HG02588 (cell line): ENCODE data around the gene WDPCP.
"Not testable (repeated sequence)": the region's sequence is repeated elsewhere in the genome, so short reads cannot be mapped to it uniquely, and the experiment has no call there.

Experiments used
- ATAC-seq: cut with Tn5 transposase; IDR thresholded peaks from one replicate; pipeline ENCODE4 v1.9.1; 2021; ENCODE audit warnings: mild to moderate bottlenecking, moderate library complexity; ENCODE audit not compliant: unreplicated experiment

Gene WDPCP

DNA sequence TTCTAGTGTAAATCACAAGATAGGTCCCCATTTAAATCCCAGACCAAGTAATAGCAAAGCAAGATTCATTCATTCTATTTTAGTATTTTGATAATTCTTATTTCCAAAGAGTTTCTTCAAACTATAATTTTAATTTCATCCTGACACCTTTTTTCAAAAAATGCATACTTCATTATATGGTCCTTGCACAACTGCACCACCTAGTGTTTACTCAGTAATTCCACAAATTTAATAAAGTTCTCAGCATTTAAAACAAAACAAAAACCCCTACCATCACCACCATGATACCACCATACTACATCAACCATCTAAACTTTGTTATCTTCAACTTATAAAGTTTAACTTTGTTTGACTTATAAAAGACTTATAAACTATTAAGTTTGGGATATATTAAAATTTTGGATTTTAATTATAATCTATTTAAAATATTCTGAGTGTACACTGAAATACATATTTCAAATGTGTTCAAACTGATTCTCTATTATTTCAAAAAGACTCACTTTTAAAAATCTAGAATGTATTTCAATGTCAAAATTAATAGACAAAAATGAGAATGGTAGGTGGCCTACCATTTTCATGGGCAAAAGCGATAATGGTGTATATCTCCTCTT is 44.2 kb downstream of the WDPCP start:
- ATAC-seq: no peak

DNA sequence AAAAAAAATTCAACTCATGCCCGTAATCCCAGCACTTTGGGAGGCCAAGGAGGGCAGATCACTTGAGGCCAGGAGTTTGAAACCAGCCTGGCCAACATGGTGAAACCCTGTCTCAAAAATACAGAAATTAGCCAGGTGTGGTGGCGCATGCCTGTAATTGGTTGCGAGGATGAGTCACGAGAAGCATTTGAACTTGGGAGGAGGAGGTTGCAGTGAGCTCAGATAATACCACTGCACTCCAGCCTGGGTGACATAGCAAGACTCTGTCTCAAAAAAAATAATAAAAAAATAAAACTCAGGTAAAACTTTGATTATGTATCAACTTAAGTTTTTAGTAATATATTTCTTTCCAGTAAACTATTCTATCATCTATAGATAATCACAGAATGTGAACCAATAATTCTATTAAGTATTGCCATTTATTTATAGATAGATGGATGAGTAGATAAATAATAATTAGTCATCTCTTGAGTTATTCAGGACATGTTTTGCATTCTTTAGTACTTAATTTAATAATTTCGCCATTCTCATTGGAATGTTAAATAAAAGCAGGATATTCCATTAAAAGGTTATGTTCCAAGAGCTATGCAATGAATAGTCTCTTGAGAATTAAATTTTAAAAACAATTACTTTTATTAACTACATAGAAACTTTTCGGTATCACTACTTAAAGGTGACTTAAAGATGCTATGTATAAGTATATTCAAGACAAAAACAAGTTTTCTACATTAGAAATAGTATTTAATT is 48.7 kb downstream of the WDPCP start:
- no peak for ATAC-seq

DNA sequence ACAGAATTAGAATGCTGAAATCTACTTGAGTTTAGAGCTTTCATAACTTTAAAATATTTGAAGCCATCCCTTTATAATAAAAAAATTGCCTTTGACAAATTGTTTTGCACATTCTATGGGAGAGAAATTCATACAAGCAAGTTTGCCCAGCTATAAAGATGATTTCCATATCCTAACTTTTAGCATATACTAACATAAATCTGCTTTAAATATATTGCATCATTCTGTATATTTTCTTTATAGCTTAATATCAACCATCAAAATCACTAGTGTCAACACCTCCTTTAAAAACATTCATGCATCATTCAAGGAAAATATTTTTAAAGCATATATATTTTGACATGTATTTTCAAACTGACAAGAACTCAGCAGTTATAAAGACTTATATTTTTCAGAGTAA is 49.9 kb downstream of the WDPCP start:
- no peak for ATAC-seq

DNA sequence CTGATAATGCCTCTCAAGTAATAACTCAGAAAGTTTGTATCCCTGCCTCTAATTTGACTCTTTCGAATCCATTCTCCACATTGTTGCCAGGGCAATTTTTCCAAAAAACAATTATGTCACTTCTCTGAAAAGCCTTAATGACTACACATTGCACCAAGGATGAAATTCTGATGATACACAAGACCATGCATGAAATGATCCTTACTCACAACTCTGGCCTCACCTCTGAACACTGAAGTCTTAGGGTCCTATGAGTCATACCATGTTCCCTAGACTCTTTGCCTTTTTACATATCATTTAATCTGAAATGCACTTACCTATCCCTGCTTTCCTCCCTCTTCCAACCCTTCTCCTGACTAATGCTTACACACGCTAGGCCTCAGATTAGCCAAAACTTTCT is 51.0 kb downstream of the WDPCP start:
- ATAC-seq: no peak

DNA sequence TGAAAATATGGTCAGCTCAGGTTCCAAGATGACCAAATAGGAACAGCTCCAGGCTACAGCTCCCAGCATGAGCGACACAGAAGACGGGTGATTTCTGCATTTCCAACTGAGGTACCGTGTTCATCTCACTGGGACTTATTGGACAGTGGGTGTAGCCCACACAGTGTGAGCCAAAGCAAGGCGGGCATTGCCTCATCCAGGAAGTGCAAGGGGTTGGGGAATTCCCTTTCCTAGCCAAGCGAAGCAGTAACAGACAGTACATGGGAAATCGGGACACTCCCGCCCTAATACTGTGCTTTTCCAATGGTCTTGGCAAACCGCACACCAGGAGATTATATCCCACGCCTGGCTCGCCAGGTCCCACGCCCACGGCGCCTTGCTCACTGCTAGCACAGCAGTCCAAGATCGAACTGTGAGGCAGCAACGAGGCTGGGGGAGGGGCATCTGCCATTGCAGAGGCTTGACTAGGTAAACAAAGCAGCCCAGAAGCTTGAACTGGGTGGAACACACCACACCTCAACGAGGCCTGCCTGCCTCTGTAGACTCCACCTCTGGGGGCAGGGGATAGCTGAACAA is 57.5 kb downstream of the WDPCP start:
- ATAC-seq: no peak

DNA sequence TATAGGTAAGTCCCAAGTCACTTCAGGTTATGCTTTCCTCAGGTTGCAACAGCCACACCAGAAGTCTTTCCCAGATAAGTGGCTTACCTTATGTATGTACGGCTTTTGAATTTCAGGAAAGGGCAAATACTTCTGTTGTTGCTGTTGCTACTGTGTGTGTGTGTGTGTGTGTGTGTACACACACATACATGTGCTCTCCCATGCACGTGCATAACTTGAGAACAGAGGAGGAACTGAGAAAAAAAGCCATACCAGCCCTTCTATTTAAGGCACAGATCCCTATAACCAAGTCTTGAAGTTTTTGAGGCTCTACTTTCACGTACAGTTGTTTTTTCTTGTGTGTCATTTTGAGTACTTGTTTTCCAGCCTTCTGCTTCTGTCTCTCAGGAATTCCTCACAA is 62.4 kb downstream of the WDPCP start:
- ATAC-seq: no peak

DNA sequence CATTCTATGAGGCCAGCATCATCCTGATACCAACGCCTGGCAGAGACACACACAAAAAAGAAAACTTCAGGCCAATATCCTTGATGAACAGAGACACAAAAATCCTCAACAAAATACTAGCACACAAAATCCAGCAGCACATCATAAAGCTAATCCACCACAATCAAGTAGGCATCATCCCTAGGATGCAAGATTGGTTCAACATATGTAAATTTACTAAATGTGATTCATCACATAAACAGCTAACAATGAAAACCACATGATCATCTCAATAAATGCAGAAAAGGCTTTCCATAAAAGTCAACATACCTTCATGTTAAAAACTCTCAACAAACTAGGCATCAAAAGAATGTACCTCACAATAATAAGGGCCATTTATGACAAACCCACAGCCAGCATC is 65.3 kb downstream of the WDPCP start:
- ATAC-seq: no peak

DNA sequence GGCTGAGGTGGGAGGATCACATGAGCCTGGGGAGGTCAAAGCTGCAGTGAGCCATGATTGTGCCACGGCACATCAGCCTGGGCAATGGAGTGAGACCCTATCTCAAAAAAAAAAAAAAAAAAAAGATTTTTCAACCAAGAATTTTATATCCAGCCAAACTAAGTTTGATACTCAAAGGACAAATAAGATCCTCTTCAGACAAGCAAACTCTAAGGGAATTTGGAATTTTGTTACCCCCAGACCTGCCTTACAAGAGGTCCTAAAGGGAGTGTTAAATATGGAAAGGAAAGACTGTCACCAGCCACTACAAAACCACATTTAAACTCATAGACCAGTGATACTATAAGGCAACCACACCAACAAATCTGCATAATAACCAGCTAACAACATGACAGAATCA is 67.5 kb downstream of the WDPCP start:
- ATAC-seq: no peak

DNA sequence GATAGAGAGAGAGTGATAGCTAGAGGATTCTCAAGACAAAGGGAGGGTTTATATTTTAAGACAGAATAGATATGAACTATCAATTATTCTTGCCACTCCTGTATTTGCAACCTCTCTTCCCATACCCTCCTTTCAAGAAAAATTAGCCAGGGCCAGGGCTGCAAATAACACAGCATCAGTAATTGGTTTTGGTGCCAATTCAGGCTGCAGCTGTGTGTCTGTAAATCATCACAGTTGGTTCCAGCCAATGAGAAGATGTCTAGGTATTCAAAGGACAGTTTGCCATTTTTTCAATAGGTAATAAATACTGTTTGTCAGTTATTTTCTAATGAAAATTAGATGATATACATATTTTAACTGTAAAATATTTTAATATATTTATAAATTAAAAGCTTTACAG is 73.5 kb downstream of the WDPCP start:
- ATAC-seq: no peak

DNA sequence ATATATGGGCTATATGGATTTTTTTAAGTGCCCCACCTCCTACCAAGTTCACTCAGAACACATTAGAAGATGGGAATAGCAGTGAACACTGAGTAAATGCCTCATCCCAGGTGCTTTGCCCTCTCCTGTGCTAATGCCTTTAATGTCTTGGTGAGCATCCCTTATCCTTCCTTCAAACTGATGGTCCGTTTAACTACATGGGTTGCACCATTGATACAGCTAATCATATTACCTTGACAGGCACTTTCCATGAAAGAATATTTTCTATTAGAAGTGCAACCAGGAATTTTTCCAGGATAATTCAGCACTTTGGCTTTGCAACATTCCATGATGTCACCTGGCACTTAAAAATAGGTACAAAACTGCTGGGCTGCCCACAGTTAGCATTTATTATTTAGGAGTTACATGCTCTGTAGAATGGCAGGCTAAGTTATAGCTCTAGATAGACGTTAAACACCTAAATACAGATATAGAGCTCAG is 74.0 kb downstream of the WDPCP start:
- ATAC-seq: no peak

DNA sequence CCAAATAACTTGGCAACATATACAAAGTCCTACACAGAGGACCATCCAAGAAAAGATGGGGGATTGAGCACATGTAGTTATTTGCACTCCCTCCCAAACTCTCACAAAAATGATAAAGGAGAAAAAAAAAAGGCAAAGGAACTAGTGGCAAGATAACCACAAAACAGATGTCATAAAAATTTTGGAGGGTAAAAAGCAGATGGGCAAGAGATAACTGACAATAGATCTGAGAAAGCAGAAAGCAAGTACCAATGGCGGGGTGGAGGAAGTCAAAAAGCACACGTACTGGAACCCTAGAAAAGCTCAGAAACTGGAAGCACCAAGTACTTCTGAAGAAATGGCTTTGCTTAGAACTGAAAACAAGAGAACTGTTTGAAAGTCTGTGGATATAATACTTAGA is 82.0 kb downstream of the WDPCP start:
- no peak for ATAC-seq

DNA sequence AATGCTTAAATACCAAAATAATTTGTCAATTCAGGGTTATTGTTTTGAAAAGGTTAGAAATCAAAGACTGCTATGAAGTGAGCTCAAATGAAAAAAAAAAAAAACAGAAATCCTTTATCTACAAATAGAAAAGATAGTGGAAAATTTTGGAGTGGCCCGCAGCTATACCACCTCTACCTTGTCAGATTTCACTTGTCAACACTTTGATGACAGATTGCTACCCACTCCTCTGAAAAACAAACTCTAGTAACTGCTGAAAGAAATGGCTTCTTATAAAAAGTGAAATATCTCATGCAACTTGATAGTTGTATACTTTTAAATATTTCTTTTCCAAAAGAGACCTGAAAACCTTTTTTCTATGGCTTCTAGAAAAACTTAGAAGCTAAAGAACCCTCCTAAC is 84.5 kb downstream of the WDPCP start:
- ATAC-seq: no peak

DNA sequence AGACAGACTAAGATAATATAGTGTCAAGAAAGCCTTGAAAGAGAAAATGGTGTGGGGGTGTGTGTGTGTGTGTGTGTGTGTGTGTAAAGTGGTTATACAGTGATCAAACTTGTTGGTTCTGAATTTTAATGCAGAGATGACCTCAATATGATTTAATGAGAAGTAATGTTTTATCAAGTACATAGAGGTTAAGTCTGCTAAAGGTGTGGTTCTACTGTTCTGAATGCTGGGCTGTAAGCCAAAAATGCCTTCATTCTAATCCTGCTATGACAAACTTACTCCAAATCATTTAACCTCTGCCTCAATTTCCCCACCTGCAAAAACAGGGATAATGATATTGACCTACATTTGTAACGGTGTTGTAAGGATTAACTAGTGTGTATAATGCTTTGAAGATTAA is 87.9 kb downstream of the WDPCP start:
- ATAC-seq: no peak

DNA sequence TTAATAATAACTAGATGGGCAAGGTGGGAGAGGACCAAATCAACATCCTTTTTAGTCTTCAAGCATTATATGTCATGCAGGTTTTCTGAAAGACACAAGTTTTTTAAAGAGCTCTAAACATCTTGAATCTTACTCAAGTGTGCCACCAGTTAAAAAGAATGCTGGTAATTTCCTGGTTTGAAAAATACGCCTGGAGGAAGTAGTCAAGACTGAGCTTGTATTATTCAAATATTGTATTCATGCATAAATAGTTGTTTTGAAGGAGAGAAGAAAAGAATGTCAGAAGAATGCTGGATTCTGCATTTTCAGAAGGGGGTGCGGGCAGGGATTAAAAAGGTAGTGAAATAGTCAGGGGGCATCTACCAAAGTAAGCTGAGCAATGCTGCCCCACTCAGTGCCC is 90.7 kb downstream of the WDPCP start:
- no peak for ATAC-seq

DNA sequence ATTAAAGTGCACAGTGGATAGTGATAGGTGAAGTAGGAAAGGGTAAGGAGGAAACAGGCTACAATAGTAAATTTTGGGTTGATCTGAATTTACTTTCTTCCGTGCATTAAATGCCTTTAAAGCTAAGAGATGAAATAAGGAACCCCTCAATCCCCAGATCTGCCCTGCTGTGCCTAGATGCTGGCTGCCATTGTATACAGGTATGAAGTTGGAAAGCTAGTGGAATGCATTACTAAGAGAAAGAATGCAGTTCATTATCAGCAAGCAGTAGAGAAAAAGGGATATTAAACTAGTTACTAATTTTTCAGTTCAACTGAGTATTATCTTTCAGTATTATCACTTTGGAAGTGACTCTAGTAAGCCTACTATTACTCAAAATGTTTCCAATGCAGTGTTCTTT is 93.3 kb downstream of the WDPCP start:
- no peak for ATAC-seq

DNA sequence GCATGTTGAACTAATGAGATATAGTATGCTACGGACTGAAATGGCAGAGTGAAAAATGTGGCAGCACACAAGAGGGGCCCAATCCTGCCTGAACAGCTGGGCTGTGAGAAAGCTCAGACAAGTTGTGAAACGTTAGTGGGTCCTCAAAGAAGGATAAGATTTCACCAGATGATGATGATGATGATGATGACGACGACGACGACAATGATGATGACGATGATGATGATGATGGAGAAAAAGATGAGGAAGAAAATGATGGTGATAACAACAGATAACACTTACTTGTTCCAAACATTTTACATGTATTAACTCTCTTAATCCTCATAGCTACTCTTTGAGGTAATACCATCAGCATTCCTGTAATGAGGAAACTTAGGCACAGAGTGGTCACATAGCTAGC is 94.2 kb downstream of the WDPCP start:
- ATAC-seq: no peak

DNA sequence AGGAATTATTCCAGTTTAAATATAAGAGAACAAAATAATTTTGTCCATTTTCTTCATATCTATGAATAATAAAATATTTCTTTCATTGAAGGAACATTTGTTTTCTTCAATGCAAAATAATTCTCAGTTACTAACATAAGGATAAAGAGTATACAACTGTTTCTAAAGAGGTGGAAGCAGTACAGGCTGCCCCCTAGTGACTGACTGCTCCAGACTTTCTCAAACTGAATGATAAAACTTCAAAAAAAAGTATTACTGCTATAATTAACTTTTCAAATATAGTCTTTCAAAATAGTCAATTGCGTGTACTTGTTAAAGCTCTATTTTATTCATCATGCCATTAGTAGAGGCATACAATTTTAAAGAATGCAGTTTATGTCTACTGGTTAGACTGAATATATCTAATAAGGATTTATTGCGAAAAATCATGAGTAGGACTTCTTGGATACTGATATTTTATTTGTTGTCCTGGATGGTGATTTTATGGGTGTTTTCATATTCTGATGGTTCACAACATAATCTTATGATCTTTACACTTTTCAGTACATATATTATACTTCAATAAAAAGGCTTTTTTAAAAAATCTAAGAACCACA is 100.1 kb downstream of the WDPCP start:
- ATAC-seq: no peak

DNA sequence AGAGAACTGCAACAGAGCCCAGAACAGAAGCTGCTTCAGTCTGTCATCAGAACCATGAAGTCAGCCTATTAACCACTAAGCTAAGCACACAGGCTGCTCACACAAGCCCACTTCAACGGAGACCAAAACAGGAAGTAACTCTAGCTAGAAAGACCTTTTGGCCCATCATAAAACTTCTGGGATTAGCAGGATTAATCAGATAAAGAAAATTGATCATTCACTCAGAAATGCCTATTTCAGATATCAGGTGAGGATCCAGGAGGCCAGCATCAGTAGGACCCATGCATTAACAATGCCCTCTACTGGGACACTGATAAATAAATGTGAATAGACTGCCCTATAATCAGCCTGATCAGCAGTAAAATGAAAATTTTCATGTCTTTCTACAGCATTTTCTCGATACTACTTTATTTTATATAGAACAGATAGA is 101.4 kb downstream of the WDPCP start:
- no peak for ATAC-seq

DNA sequence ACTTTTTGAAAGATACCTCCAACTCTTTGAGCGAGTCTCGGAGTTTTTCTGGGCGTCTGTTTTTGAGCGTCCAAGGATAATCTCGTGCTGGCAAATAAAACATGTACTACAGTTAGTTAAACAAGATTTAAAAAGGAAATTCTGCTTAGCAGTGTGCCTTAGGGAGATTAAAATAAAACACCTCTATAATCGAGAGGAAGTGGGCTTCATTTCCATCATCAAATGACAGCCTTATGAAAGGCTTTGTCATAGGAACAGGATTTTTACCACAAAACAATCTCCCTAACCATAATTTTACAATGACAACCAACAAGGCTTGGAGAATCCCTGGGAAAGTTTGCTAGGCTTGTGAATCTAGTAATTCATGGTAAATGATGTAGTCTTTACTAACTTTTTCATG is 103.4 kb downstream of the WDPCP start:
- no peak for ATAC-seq

DNA sequence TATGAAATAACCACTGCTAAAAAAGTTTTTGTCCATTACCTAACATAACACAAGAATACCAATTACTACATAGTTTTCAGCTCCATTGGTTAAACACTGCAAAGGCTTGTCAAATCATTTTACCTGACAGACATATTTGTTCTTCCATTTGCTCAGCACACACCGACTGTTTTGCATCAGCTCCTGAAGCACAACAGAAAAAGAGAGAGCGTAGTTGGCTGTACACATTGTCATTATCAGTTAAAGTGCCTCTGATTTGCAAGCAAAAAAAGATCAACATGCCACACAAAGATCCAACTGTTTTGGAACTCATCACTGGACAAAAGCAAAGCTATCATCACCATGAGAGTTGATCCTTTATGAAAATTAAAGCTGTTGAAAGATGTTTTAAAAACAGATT is 103.8 kb downstream of the WDPCP start:
- ATAC-seq: no peak

DNA sequence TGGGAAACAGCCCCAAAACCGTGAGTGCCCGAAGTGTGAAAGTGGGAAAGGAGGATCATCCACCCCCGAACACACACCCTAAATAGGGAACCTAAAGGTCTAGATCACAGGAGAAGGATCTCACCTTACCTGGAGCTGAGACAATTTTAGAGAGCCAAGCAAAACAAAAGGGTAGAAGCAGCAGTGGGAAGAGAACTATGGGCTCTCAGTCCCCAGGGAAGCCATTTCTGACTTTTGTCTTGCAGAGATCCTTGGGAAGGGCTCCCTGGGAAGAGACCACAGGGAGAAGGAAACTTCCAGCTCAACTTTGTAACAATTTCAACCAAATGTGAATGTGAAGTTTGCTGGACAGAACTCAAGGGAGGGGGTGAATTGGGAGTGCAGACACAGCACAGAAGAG is 110.6 kb downstream of the WDPCP start:
- no peak for ATAC-seq

DNA sequence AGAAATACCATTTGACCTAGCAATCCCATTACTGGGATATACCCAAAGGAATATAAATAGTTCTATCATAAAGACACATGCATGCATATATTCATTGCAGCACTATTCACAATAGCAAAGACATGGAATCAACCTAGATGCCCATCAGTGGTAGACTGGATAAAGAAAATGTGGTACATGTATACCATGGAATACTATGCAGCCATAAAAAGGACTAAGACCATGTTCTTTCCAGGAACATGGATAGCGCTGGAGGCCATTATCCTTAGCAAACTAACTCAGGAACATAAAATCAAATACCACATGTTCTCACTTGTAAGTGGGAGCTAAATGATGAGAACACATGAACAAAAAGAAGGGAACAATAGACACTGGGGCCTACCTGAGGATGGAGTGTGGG is 119.0 kb downstream of the WDPCP start:
- ATAC-seq: not testable (repeated sequence)
